MM.1S (cell line): ENCODE data around the gene EWSR1.

Experiments used
- DNase-seq: peaks from one replicate; pipeline ENCODE4 v3.0.0-alpha.2; 2015
- H2AFZ ChIP-seq: fragments of 300-600 bp; sonication (generic); 2 replicates; pipeline ENCODE4 v1.6.0; 2016; ENCODE audit warnings: antibody characterized with exemption, low read length
- H3F3A ChIP-seq: fragments of 300-600 bp; sonication (generic); 2 replicates; pipeline ENCODE4 v1.6.1; 2016; ENCODE audit warnings: mild to moderate bottlenecking, antibody characterized with exemption, low read length, moderate library complexity, mixed read lengths; ENCODE audit not compliant: insufficient read depth
- H3K27ac ChIP-seq: fragments of 300-600 bp; sonication (generic); 2 replicates; pipeline ENCODE4 v1.5.1; 2016; ENCODE audit warnings: mild to moderate bottlenecking, low read length
- H3K27me3 ChIP-seq: fragments of 300-600 bp; sonication (generic); replicated peaks from 2 replicates; pipeline ENCODE4 v1.6.0; 2016; ENCODE audit warnings: low read length; ENCODE audit not compliant: insufficient read depth
- H3K36me3 ChIP-seq: fragments of 300-600 bp; sonication (generic); replicated peaks from 2 replicates; pipeline ENCODE4 v1.6.1; 2016; ENCODE audit warnings: mild to moderate bottlenecking, low read length, mixed read lengths; ENCODE audit not compliant: insufficient read depth
- H3K4me1 ChIP-seq: fragments of 300-600 bp; sonication (generic); 2 replicates; pipeline ENCODE4 v1.6.1; 2016; ENCODE audit warnings: low read length, mixed read lengths
- H3K4me2 ChIP-seq: fragments of 300-600 bp; sonication (generic); 2 replicates; pipeline ENCODE4 v1.6.0; 2016; ENCODE audit warnings: low read depth, low read length
- H3K4me3 ChIP-seq: fragments of 300-600 bp; sonication (generic); 2 replicates; pipeline ENCODE4 v1.5.1; 2016; ENCODE audit warnings: low read length, mixed read lengths
- H3K79me2 ChIP-seq: fragments of 300-600 bp; sonication (generic); 2 replicates; pipeline ENCODE4 v1.6.1; 2016; ENCODE audit warnings: mixed run types, low read length, mixed read lengths
- H3K9ac ChIP-seq: fragments of 300-600 bp; sonication (generic); 2 replicates; pipeline ENCODE4 v1.6.1; 2016; ENCODE audit warnings: low read length, mixed read lengths
- H3K9me2 ChIP-seq: fragments of 300-600 bp; sonication (generic); replicated peaks from 2 replicates; pipeline ENCODE4 v1.6.1; 2016; ENCODE audit warnings: mild to moderate bottlenecking, low read length, mixed read lengths; ENCODE audit not compliant: insufficient read depth
- H3K9me3 ChIP-seq: fragments of 300-600 bp; sonication (generic); replicated peaks from 2 replicates; pipeline ENCODE4 v1.6.1; 2016; ENCODE audit warnings: mild to moderate bottlenecking, low read length, mixed read lengths; ENCODE audit not compliant: insufficient read depth
- H4K20me1 ChIP-seq: fragments of 300-600 bp; sonication (generic); 2 replicates; pipeline ENCODE4 v1.6.1; 2016; ENCODE audit warnings: mild to moderate bottlenecking, low read length, moderate library complexity, mixed read lengths; ENCODE audit not compliant: insufficient read depth
- EZH2 ChIP-seq: fragments of 300-600 bp; sonication (generic); optimal IDR thresholded peaks from 2 replicates; pipeline ENCODE3; 2017; ENCODE audit warnings: low read depth, mild to moderate bottlenecking, antibody characterized with exemption, low read length, mixed read lengths
- EZH2phosphoT487 ChIP-seq: fragments of 300-600 bp; sonication (generic); IDR thresholded peaks from 2 replicates; pipeline ENCODE4 v1.6.1; 2018; ENCODE audit warnings: antibody characterized with exemption, low read length
- TF ChIP-seq, protein P1 (sequence below): fragments of 300-600 bp; sonication (generic); IDR thresholded peaks from 2 replicates; pipeline ENCODE4 v1.5.1; 2016; ENCODE audit warnings: antibody characterized with exemption, low read length, mixed read lengths

EWSR1 gene

GRCh38 chr22:29313126-29313575 lies 45.1 kb downstream of the EWSR1 start:
- H2AFZ ChIP-seq: no peak overlapping the region
- no peak for DNase-seq
- no peaks in the 10 kb centered on the region for H3K79me2 ChIP-seq
- H3K9ac ChIP-seq: no peak overlapping the region
- H3K9me3 ChIP-seq: no peaks in the 10 kb centered on the region
- no peaks in the 10 kb centered on the region for H3F3A ChIP-seq
- H3K4me1 ChIP-seq: no peaks in the 10 kb centered on the region
- no peak overlapping the region for H3K27ac ChIP-seq
- peaks cover 51% of the 10 kb centered on the region for H3K27me3 ChIP-seq
- TF ChIP-seq, protein P1, sequence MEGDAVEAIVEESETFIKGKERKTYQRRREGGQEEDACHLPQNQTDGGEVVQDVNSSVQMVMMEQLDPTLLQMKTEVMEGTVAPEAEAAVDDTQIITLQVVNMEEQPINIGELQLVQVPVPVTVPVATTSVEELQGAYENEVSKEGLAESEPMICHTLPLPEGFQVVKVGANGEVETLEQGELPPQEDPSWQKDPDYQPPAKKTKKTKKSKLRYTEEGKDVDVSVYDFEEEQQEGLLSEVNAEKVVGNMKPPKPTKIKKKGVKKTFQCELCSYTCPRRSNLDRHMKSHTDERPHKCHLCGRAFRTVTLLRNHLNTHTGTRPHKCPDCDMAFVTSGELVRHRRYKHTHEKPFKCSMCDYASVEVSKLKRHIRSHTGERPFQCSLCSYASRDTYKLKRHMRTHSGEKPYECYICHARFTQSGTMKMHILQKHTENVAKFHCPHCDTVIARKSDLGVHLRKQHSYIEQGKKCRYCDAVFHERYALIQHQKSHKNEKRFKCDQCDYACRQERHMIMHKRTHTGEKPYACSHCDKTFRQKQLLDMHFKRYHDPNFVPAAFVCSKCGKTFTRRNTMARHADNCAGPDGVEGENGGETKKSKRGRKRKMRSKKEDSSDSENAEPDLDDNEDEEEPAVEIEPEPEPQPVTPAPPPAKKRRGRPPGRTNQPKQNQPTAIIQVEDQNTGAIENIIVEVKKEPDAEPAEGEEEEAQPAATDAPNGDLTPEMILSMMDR: peak; percentile 42
- TF ChIP-seq EZH2: no peak
- no peaks in the 10 kb centered on the region for H3K36me3 ChIP-seq
- H4K20me1 ChIP-seq: no peaks in the 10 kb centered on the region
- H3K9me2 ChIP-seq: no peaks in the 10 kb centered on the region
- H3K4me2 ChIP-seq: no peak overlapping the region
- no peak overlapping the region for H3K4me3 ChIP-seq

- H3K9me3 ChIP-seq: no peaks in the 10 kb centered on the region
- no peak for DNase-seq
- no peak overlapping the region for H3K4me3 ChIP-seq
- H3K4me1 ChIP-seq: no peaks in the 10 kb centered on the region
- TF ChIP-seq EZH2 (no peak), EZH2phosphoT487 (no peak)
- TF ChIP-seq, protein P1: no peak
- no peak overlapping the region for H3K9ac ChIP-seq
- H2AFZ ChIP-seq: no peak overlapping the region
- H3K27me3 ChIP-seq: peaks cover 51% of the 10 kb centered on the region
- no peak overlapping the region for H3K4me2 ChIP-seq
- no peak overlapping the region for H3K27ac ChIP-seq
- no peaks in the 10 kb centered on the region for H3K36me3 ChIP-seq
- H4K20me1 ChIP-seq: no peaks in the 10 kb centered on the region
- no peaks in the 10 kb centered on the region for H3F3A ChIP-seq
- H3K9me2 ChIP-seq: no peaks in the 10 kb centered on the region
- no peaks in the 10 kb centered on the region for H3K79me2 ChIP-seq
These were observed 45.8 kb downstream of the EWSR1 start for GRCh38 chr22:29313576-29314466.

DNA sequence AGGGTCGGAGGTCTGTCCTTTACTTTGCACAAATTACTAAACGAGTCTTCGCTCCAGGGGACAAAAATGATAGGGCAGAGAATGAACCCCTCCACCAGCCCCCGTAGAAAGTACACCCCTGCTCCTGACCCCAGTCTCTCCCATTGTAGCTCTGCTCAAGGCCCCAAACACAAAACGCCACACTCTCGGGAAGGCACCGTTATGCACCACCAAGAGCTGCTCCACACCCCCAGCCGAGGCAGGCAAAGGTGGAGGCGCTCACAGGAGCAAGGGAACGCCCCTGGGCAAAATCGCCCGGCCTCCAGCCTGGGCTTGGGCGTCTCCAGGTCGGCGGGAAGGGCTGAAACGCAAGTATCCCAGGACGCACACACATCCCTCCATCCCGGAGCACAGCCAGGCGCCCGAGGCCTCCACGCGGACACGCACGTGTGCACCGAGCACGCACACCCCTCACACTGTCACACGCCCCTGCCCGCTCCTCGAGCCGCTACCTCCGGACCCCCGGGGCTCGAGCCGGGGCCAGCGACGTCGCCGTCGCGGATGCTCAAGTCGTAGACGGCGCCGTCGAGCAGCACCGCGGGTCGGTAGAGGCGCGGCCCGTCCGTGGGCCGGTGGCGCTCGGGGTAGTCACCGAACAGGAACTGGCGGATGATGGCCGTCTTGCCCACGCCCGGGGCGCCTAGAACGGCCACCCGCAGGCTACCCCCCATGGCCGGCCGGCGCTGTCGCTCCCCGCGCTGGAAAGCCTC lies 46.6 kb downstream of the EWSR1 start:
- Histone ChIP-seq H3K9ac (no peak overlapping the region), H3K4me3 (no peak overlapping the region), H3K4me1 (no peaks in the 10 kb centered on the region), H3F3A (no peaks in the 10 kb centered on the region), H3K4me2 (no peak overlapping the region), H3K27ac (no peak overlapping the region), H3K36me3 (no peaks in the 10 kb centered on the region), H2AFZ (no peak overlapping the region), H3K9me3 (no peaks in the 10 kb centered on the region), H3K79me2 (no peaks in the 10 kb centered on the region), H3K27me3 (peaks cover 51% of the 10 kb centered on the region), H4K20me1 (no peaks in the 10 kb centered on the region), H3K9me2 (no peaks in the 10 kb centered on the region)
- no peak for DNase-seq
- TF ChIP-seq EZH2 (no peak), EZH2phosphoT487 (no peak)
- TF ChIP-seq, protein P1: no peak
